GM21360 (cell line): ENCODE data around the gene ARL4C.

ENCODE experiments used
- ATAC-seq: cut with Tn5 transposase; IDR thresholded peaks from one replicate; pipeline ENCODE4 v1.9.1; 2021; ENCODE audit warnings: mild to moderate bottlenecking, moderate library complexity; ENCODE audit not compliant: unreplicated experiment

The ARL4C gene

GRCh38 chr2:234502285-234502918, 5.5 kb upstream of the ARL4C start:
- ATAC-seq, result no peak

DNA sequence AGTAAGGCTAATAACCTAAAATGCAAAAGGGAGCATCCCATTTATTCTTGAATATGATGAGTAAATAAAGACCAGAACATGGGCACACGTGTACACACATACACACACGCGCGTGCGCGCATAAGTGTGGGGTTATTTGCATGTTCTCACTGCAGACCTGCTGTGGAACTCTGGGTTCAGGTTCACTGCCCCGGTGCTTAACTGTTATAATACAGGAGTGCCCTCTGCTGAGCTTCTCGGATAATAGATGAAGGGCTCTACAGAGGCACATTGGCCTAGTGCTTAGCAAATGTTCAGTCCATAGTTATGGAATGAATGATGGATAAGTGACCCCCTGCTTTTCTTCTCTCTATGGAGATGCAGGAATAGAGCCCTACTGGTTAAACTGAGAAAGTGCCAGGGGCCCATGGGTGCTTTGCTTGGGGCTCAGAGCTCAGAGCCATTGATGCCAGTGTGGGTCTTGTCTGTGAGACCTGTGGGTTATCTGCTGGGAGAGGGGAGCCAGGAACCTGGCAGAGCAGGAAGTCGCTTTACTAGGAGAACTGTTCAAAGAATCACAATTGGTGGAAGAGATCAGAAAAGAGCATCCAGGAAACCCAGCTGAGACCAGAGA, 3.6 kb upstream of the ARL4C start:
- peak; percentile 51 for ATAC-seq

DNA sequence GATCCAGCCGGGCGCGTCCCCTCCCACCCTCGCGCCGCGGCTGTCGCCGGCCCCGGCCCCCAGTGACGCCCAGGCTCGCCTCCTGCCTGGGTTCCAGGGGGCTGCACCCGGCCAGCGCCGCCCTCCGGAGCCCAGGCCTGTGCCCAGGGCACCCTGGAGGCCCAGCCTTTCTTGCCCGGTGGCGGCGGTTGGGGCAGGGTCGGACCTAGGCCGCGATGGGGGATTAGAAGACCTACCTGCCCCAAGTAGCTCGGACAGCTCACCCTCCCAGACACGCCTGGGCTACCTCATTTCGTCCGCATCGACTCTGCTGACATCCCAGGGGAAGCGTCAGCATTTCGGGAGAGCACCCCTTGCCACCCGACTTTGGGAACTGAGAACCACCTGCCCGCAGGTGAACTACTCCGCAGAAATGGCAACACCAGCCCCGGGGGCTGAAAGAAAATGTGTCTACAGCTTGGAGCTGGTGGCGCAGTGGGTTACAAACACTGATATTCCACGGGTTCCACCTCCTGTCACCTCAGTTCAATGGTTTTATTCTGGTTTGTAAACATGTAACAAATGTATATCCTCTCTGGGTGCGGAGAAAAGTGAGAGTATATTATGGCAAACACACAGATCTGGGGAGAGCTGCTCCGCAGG, 834 bp upstream of the ARL4C start:
- no peak for ATAC-seq

DNA sequence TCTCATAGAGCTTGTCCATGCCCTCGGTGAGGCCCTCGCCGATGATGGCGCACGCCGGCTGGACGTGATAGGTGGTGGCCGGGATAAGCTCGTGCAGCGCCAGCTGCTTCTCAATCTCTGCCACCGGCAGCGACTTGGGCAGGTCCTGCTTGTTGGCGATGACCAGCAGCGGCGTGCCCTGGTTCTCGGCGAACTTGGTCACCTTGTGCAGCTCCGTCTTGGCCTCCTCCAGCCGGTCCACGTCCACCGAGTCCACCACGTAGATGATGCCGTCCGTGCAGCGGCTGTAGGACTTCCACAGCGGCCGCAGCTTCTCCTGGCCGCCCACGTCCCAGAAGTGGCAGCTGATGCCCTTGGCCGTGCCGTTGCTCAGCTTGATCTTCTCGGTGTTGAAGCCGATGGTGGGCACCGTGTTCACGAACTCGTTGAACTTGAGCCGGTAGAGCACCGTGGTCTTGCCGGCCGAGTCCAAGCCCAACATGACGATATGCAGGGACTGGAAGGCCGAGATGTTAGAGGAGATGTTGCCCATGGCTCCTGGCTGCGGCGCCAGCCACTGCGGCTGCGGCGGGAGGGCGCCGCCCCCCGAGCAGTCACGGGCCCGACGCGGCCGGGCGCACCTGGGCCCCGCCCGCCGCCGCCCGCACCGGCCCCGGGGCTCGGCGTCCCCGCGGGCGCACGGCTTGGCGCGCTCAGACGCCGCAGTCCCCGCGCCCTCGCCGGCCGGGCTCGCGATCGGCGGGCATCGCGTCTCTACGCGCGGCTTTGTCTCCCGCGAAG, 636 bp downstream of the ARL4C start:
- ATAC-seq, result peak; percentile 44

DNA sequence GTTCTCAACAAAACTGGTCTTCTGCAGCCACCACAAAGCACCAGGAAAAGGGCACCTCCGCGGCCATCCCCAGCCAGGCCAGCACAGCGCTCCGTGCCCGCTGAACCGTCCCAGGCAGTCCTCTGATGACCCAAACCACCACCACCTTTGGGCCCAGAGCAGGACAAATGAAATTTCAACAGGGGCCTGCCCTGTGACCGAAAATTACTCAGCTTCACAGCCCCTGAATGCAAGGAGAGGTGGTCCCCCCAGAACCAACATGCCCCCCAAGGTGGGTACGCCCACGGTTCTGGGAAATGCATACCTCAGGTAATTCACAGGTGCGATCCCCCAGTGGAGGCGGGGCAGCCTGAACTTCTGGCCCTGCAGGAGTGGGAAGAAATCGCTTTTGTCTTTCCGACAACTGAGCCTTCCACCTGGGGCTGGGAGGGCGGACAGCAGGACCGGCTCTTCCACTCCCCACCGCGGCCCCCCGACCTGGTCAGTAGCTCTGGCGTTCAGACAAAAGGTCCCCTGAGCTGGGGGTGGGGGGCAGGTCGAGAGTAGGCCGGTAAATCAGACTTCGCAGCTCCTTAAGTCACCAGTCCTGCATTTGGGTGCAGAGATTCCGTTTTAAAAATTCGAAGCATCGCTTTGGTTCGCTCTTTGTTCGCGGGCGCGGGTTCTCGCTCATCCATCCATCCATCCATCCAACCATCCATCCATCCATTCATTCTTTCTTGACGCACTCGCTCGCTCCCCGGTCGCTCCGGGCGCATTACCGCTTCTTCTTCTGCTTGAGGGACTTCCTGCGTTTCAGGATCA, 1.4 kb downstream of the ARL4C start:
- ATAC-seq, result no peak

- ATAC-seq, result no peak
These were observed 2.3 kb downstream of the ARL4C start for GRCh38 chr2:234494361-234495250.

- no peak for ATAC-seq
These were observed 3.1 kb downstream of the ARL4C start for GRCh38 chr2:234493796-234494195.

DNA sequence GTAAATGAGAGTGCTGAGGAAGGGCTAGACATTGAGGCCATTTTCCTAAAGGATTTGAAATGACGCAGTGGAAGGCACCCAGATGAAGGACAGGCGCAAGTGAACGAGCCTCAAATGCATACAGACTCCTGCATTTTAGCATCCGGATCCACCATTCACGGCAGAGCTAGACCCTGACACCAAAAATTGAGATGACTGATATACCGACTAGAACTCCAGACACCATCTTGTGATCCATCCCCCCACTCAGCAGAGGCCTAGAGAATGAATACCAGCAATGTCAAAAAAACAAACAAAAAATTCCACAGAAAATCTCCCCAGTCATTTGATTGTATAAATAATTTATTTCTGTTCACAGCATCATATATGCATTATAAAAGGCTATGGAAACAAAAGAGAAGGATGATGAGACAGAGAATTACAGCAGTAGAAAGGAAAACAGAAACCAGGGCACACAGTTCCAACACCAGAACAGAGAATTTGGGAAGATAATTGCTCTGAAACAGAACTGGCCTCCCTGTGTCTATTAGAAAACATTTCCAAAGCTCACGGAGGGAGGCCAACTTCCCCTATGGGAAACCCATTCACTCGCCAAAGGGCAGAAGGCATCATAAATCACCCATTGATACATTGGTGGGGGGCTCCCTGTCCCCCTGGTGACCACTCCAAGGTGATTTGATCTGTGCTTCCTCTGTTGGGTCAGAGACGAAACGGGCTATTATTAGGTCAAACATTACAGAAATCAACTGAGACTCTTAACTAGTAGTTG, 4.0 kb downstream of the ARL4C start:
- no peak for ATAC-seq

GRCh38 chr2:234491897-234492296, 5.0 kb downstream of the ARL4C start:
- no peak for ATAC-seq

GRCh38 chr2:234491281-234491680, 5.6 kb downstream of the ARL4C start:
- ATAC-seq, result no peak

DNA sequence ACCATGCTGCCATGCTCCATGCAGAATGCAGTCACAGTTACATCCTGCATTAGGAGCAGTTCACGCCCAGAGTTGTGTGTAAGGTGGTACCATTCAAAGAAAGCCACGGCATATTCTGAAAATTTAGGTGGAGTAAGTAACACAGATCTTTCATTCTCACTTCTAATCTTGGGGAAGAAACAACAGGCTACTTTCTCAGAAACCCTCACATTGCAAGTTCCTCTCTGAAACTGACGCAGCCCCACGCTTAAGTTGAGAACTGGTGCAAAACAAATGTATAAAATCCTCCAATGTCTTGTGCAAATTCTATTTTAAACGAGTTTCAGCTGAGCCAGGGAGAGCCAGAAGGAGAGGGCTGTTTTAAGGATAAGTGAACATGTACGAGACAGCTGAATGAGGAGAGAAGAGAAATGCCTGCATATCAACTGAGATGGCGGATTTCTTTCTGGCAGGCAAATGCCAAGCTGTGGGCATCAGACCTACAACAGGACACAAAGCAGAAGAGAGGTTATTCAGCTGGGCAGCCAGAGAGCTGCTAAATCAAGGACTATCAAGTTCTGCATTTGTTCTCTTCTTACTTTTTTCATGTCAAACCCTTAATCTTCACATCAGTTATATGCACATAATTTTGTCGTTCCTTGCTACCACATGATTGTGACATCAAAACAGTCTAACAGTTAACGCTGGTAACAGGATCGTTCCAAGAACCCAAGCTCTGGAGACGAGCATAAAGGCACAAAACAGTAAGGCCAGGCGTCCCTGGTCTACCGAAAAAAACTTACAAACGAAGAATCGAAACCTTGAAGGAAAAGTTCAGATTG, 6.4 kb downstream of the ARL4C start:
- ATAC-seq, result no peak

GRCh38 chr2:234488913-234489451, 7.9 kb downstream of the ARL4C start:
- no peak for ATAC-seq

GRCh38 chr2:234488486-234488885, 8.4 kb downstream of the ARL4C start:
- no peak for ATAC-seq

DNA sequence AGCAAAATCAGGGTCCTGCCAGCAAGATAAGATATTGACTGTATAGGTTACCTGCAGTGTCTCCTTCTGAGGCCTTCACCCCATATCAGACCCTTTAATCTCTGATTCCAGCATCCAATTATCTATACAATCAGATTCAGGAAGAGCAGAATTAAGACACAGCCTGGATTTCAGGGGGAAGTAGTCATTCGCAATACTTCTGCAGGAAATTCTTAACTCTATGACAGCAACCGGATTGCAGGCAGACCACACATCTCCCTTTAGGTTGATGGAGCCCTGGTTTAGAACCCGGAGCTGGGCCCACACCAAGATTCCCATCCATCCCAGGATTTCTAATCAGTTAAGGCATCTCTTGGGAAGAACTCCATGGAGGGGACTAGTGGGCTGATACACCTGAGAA, 9.5 kb downstream of the ARL4C start:
- no peak for ATAC-seq

GRCh38 chr2:234483568-234484251, 13.2 kb downstream of the ARL4C start:
- peak; percentile 64 for ATAC-seq

DNA sequence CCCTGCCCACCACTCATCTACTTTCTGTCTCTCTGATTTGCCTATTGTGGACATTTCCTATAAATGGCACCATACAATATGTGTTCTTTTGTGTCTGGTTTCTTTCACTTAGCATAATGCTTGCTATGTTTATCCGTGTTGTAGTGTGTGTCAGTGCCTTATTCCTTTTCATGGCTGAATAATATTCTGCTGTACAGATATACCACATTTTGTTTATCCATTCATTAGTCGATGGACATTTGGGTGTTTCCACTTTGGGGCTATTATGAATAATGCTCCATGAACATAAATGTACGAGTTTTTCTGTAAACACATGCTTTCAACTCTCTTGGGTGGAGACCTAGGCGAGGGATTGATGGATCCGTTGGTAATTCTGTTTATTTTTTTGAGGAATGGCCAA, 15.6 kb downstream of the ARL4C start:
- no peak for ATAC-seq

- ATAC-seq, result no peak
These were observed 16.5 kb downstream of the ARL4C start for GRCh38 chr2:234480337-234480736.
